Embryonic facial prominence (tissue), 1 donor: ENCODE results near the gene PNKD.
"Not testable (repeated sequence)": the region's sequence is repeated elsewhere in the genome, so short reads cannot be mapped to it uniquely, and the experiment has no call there.

Experiments
- DNase-seq: peaks from one replicate; pipeline ENCODE4 v3.0.0-alpha.2; 2016; ENCODE audit errors: extremely low spot score

Gene PNKD

DNA sequence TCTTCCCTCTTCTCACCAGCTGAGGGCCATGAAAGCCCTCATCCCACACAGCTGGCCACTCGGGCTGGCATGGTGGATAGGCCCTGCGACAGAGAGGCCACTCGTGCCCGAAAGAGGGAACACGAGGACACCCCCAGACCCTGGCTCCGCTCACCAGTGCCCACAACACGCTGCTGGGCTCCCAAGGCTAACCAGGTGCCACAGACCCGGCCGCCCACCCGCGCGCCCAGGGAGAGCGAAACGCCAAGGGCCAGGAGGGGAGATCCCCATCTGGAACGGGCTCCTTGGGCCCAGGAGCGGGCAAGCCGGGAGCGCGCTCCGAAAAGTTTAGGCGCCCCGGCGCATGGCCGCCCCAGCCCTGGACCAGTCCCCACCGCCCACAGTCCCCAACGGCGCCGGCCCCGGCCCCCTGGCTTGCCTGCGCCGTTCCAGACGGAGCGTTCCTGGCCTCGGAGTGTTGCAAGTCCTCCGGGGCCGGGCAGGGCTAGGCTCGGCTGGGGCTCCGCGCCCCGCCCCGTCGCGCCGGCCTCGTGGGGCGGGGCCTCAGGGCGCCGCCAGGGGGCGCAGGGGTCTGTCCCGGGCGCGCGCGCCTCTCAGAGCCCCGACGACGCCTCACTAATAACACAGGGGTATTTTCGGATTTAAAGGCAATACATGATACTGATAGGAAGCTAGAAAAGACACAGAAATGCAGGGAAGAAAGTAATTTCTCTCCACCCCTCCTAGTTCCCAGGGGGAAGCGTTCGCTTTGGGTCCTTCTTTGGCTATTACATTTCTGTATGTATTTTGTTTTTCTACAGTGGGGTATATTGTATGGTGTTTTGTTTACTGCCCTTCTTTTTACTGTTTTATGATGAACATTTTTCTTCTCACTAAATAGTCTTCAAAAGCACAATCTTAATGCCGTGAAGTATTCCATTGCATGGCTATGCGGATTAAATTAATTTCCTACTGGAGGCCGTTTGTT, 22.0 kb downstream of the PNKD start, which contains the start of gene TMBIM1:
TMBIM1 (minus strand) TSS at position 456 of the 967 bp plus-strand sequence. CDS start 10,362 bp downstream, outside the sequence.
- peak; percentile 53 for DNase-seq

DNA sequence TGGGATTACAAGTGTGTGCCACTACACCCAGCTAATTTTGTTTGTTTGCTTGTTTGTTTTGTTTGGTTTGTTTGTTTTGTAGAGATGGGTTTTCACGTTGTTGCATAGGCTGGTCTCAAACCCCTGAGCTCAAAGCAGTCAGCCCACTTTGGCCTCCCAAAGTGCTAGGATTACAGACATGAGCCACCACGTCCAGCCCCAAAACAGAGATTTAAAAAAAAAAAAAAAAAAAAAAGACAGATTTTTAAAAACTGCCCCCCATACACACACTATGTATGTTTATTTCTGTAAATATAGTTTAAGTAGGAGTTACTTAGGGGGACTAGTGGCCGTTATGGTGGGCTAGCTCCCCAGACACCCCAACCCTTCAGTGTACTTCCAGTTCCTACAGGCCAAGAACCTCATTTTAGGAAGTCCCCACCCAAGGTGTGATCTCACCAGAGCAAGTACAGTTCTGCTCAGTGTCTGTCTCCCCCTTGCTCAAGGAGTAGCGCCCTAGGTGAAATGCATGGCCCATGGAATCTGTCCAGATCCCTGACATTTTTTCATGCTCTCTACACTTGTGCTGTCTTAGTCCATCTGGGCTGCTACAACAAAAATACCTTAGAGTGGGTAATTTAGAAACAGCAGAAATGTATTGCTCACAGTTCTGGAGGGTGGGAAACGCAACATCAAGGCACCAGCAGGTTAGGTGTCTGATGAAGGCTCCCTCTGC, 23.6 kb downstream of the PNKD start:
- no peak for DNase-seq

DNA sequence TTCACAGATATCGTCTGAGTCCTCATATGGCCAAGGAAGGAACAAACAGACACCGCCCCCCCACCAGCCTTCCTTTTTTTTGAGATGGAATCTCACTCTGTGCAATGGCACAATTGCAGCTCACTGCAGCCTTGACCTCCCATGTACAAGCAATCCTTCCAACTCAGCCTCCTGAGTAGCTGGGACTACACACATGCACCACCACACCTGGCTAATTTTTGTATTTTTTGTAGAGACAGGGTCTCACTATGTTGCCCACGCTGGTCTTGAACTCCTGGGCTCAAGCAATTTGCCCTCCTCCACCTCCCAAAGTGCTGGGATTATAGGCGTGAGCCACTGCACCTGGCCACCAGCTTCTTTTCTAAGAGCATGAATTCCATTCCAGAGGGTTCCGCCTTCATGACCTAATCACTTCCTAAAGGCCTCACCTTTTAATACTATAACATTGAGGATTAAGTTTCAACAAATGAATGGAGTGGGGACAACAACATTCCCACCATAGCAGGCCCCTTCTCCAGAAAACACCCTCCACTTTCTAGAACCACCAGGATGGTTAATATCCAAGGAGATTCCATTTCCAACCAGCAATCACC, 24.2 kb downstream of the PNKD start:
- no peak for DNase-seq

DNA sequence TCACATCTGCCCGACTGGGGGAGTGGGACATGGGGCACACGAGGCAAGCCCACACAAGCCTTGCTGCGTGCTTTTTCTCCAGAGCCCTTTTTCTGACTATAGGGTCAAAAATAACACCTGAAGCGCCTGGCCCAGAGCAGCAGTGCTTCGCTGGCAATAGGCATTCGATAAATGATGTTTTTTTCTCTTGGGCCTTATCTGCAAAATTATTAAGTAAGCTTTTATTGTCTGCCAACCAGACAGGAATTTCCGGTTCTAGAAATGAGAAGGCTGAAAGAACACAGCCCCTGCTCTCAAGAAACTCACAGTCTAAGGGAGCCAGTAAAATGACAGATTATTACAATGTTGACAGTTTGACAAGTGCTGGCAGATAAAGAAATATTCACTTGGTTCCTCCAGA, 24.7 kb downstream of the PNKD start:
- no peak for DNase-seq

DNA sequence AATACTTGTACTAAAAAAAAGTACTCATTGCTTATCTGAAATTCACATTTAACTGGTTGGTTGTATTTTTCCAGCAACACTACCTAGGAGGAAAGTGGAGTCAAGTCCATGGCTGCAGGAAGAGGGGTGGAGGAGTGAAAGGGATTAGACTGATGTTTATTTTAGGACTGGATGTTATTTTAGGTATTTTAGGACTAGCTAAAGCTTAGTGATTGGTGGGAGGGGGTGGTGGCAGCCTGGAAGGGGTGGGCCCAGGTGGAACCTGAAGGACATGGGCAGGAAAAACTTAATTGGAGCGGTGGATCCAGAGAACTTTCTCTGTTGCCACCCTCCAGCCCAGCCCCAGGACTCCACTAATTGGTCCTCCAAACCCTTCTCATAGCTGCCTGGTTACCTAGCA, 25.9 kb downstream of the PNKD start:
- DNase-seq: no peak

DNA sequence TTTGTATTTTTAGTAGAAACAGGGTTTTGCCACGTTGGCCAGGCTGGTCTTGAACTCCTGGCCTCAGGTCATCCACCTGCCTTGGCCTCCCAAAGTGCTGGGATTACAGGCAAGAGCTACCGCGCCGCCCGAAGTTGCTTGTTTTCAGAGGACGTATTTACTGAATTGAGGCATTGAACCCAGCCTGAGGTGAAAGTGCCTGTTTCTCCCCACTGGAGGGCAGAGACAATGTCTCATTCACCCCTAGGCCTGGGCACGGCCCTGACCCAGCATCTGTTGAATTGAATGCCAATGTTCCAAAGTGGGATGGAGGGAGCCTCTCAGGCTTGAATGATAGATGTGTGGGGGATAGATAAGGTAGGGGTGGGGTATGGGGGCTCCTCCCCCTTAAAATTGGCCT, 26.5 kb downstream of the PNKD start:
- DNase-seq: no peak

DNA sequence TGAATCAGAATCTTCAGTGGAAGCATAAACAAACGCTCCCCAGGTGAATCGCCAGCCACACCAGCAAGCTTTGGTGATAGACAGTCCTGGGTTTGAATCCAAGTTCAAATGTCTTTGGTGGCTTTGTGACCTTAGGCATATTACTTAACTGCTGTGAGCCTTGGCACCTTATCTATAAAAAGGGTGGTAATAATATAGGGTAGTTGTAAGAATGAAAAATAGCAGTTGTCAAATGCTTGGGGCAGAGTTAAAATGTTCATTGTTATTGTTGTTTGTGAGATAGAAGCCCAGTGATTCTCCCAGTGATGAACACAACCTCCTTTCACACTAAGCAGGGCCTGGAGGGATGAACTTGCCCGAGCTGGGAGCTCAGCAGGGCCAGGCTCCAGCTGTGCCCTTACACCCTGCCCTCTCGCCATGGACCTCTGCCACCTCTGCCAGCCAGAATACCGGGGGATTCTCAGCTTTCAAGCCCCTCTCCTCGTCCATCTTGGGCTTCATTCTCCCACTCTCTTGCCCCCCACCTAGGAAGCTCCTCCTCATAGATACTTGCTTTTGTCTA, 28.1 kb downstream of the PNKD start:
- DNase-seq: no peak

DNA sequence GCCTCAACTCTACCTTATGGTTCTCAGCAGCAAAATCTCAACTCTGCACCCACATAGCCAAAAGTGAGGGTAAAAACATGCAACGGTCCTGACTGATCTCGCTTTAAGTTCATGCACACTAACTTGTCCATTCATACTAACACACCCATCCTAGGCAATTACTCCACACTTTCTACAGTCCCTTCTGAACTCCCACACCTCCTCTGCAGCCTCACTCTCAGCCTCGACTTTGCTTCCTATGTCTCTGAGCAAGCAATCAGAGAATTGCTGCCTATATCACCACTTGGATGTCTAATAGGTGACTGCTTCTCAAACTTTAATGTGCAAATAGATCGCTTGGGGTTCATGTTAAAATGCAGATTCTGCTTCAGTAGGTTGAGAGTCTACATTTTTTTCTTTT, 29.8 kb downstream of the PNKD start:
- no peak for DNase-seq

DNA sequence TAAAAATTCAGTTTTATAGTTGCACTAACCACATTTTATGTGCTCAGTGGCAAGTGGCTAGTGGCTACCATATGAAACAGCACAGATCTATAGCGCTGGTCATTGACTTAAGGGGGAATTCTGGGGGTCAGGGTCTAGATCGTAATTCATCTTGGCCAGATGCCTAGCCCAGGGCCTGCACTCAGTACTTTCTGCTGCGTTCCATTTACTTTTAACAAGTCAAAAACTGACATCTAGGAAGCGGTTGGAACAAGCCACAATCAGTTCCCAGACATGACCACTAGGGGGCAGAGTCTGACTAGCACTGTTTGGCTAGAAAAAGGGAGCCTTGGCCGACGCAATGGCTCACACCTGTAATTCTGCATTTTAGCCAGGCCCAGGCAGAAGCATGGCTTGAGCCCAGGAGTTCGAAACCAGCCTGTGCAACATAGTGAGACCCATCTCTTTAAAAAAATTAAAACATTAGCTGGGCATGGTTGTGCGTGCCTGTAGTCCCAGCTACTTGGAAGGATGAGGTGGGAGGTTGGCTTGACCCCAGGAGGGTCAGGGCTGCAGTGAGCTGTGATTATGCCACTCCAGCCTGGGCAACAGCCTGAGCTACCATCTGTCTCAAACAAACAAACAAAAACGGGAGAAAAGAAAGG, 31.0 kb downstream of the PNKD start:
- peak; percentile 75 for DNase-seq

DNA sequence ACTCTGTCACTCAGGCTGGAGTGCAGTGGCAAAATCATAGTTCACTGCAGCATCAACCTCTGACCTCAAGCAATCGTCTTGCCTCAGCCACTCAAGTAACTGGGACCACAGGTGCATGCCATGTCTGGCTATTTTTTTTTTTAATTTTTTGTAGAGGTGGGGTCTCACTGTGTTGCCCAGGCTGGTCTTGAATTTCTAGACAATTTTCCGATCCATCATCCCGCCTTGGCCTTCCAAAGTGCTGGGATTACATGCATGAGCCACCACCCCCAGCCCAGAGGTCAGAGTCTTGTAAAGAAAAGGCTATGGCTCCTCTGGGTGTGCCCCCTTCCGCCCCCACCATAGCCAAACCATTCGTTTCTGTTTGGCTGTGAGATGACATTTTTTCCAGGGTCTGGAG, 35.1 kb downstream of the PNKD start:
- DNase-seq: no peak

DNA sequence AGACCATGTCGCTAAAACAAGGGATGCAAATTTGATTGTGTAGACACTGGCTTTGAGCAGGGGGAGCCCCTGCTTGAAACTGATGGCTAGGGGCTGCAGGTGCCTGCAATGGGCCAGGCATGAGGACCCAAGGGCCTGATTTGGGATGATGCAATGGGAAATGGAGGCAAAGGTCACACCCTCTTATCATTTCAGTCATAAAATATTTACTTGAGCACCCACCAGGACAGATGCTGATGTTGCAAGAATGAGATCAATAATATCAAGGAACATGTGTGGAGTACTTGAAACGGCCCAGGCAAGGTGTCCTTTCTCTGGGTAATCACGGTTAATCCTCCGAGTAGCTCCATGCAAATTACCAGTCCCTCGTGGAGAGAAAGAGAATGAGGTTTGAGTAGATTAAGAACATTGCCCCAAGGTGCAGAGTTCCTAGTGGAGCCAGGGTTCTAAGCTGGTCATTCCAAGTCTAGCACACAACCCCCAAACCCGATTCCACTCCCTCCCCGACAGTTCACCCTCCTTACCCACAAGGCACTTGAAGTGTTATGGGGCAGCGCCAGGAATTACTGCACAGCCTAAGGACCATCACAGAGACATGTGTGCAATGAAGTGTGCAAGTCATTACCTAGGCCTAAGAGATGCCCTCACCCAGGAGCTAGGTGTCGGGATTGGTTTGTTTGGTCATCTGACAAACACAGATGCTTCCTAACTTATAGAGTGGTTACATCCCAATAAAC, 36.0 kb downstream of the PNKD start:
- DNase-seq: no peak

DNA sequence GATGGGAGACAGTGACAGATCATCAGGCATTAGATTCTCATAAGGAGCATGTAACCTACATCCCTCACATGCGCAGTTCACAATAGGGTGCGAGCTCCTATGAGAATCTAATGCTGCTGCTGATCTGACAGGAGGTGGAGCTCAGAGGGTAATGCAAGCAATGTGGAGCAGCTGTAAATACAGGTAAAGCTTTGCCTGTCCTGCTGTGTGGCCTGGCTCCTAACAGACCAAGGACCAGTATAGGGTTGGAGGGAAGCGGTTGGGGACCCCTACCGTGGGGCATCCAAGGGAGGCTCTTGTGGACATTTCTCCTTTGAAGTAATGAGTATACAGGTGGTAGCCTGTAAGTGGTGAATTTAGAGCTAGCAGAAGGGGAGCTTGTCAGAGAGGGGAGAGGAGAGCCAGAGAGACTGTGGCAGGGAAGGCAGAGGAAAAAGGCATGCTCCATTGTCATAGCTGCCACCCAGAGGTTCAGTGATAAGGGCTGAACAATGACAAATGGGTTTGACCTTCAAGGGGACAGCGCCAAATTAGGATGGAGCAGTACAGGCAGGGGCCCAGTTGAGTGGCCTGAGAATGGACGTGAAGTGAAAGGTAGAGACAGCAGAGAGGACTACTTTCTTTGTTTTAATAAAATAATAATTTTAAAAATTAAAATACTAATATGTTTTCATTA, 37.2 kb downstream of the PNKD start:
- no peak for DNase-seq

DNA sequence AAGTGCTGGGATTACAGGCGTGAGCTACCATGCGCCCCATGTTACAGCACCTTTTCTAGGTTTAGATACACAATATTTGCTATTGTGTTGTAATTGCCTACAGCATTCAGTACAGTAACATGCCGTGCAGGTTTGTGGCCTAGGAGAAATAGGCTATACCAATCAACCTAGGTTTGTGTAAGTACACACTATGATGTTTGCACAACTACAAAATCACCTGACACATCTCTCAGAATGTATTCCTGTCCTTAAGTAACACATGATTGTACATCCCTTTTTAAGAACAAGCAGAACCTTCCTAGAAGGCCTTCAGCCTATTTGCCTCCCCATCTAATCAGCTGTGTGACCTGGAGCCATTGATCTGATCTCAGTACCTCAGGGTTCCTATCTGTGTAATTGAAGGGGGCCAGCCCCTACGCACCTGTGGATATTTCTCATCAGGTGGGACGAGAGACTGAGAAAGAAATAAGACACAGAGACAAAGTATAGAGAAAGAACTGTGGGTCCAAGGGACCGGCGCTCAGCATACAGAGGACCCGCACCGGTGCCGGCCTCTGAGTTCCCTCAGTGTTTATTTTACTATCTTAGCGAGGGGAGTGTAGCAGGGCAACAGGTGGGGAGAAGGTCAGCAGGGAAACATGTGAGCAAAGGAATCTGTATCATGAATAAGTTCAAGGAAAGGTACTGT, 40.7 kb downstream of the PNKD start:
- DNase-seq: no peak

DNA sequence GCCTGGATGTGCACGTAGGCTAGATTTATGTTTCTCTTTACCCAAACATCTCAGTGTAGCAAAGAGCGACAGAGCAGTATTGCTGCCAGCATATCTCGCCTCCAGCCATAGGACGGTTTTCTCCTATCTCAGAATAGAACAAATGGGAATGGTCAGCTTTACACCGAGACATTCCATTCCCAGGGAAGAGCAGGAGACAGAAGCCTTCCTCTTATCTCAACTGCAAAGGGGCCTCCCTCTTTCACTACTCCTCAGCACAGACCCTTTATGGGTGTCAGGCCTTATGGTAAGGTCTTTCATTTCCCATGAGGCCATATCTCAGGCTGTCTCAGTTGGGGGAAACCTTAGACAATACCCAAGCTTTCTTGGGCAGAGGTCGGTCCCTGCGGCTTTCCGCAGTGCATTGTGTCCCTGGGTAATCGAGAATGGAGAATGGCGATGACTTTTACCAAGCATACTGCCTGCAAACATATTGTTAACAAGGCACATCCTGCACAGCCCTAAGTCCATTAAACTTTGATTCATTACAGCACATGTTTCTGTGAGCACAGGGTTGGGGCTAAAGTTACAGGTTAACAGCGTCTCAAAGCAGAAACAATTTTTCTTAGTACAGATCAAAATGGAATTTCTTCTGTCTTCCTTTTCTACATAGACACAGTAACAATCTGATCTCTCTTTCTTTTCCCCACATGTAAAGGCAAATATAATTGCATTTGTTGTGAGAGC, 41.4 kb downstream of the PNKD start:
- not testable (repeated sequence) for DNase-seq

DNA sequence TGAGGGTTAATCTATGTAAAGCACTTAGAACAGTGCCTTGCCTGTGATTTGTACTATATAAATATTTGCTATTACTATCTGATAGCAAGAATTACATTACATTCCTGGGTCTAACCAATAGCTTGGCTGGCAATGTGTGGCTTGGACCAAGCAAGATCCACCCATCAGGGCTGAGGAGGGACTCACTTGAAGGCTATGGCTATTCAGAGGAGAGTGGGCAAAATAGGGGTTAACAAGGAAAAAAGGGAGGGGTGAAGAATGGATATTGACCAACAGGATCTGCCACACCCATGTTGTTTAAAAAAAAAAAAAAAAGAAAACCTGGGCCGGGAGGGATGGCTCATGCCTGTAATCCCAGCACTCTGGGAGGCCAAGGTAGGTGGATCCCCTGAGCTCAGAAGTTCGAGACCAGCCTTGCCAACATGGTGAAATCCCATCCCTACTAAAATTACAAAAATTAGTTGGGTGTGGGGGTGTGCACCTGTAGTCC, 42.0 kb downstream of the PNKD start:
- no peak for DNase-seq

DNA sequence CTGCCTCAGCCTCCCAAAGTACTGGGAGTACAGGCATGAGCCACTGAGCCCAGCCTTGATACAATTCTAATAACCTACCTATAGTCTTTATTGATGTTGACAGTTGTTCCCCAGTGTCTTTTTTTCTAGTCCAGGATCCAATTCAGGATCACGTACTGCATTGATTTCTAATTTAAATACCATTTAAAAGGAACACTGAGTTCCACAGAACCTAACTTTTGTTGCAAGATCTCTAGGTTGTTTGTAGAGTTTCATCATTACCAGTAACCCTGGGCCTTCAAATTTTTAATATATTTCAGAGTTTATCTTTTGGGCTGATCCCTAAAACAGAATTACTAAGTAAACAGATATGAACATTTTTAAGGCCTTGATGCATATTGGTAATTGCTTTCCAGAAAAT, 43.0 kb downstream of the PNKD start:
- DNase-seq: no peak

DNA sequence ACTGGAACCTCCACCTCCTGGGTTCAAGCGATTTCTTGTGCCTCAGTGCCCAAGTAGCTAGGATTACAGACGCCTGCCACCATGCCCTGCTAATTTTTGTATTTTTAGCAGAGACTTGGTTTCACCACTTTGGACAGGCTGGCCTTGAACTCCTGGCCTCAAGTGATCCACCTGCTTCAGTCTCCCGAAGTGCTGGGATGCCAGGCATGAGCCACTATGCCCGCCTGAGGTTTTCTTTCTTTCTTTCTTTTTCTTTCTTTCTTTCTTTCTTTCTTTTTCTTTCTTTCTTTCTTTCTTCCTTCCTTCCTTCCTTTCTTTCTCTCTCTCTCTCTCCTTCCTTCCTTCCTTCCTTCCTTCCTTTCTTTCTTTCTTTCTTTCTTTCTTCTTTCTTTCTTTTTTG, 44.4 kb downstream of the PNKD start:
- DNase-seq: not testable (repeated sequence)

DNA sequence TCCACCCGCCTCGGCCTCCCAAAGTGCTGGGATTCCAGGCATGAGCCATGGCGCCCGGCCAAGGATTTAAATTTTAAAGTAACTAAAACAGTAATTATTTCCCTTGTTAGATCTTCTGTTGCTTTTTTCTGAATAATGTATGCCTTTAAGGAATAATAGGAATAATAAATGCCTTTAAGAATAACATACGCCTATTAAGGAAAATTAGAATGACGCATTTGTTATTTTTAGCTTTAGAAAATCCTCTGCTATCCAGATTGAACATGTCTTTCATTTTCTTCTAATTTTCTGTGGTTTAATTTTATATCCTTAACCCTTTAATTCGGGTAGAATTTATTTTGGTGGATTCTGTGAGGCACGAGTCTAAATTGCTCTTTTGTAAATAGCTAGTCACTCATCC, 45.1 kb downstream of the PNKD start:
- DNase-seq: no peak

DNA sequence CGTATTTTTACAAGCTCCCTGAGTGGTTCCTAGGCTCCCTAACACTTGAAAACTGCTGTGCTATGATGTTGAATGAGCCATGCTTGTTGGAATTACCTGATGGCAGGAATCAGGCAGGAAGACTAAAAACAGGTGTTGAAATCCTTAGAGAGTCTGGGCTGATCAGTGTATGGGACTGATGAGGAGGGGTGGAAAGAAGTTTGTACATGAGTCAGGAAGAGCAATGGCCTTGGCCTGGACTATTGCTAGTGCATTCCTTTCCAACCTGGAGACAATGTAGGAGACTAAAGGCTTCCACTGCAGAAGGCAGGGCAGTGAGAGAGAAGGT, 46.9 kb downstream of the PNKD start:
- no peak for DNase-seq
